ENCODE results near the gene RTN1. TPM values are rescaled to one million over a fixed set of nuclear protein-coding genes. Genes with fewer than 3 reads are reported as not detected.

Gene RTN1
- total RNA-seq, 2 experiments from 2014 or later: 0.14 TPM; not detected in 1

DNA sequence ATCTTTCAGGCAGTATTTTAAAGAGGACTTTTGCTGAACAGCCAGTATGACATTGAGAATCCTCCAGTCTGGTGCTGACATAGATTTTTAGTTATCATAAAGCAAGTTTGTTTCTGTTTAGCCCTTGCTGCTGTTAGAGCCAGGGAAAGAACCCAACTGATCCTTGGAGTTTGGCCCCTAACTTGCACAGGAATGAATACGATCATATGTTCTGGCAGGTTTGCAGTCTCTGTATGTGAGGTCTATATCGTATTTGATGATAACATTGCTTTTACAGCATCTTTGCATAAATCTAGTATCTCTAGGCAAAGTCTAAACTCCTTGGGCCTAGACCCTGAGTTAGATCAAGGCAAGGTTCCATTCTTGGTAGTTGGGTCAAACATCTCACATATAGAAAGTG, 289.7 kb downstream of the RTN1 start:
- Histone ChIP-seq H3K9me3 (ENCODE audit: control insufficient read depth in 1 of 2, insufficient read depth in 1 of 2, low read length in 2 of 2) (peaks cover 0 to 9% of the 10 kb centered on the region in 2 experiments), H3K4me1 (ENCODE audit: insufficient read depth, low read length) (peaks cover 9% of the 10 kb centered on the region), H3K27ac (ENCODE audit: low read depth in 1 of 2, low read length in 2 of 2) (no peak overlapping the region), H3K4me3 (ENCODE audit: low read length) (no peak overlapping the region), H3K27me3 (ENCODE audit: control insufficient read depth in 1 of 2, insufficient read depth in 2 of 2, low read length in 2 of 2) (peaks cover 6 to 8% of the 10 kb centered on the region in 2 experiments), H3K36me3 (ENCODE audit: insufficient read depth, low read length) (no peaks in the 10 kb centered on the region)
- intact Hi-C loops (cut with DNase I, micrococcal nuclease): no loop called here
- ATAC-seq (ENCODE audit: poor library complexity) (no peak), DNase-seq (no peak)
- H3K36me3 Mint-ChIP-seq (ENCODE audit: low read depth): no peaks in the 10 kb centered on the region
- no peak overlapping the region for H3K27ac Mint-ChIP-seq
- peaks cover 33% of the 10 kb centered on the region for H3K27me3 Mint-ChIP-seq
- TF ChIP-seq, protein P1, sequence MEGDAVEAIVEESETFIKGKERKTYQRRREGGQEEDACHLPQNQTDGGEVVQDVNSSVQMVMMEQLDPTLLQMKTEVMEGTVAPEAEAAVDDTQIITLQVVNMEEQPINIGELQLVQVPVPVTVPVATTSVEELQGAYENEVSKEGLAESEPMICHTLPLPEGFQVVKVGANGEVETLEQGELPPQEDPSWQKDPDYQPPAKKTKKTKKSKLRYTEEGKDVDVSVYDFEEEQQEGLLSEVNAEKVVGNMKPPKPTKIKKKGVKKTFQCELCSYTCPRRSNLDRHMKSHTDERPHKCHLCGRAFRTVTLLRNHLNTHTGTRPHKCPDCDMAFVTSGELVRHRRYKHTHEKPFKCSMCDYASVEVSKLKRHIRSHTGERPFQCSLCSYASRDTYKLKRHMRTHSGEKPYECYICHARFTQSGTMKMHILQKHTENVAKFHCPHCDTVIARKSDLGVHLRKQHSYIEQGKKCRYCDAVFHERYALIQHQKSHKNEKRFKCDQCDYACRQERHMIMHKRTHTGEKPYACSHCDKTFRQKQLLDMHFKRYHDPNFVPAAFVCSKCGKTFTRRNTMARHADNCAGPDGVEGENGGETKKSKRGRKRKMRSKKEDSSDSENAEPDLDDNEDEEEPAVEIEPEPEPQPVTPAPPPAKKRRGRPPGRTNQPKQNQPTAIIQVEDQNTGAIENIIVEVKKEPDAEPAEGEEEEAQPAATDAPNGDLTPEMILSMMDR (IDR thresholded peaks at IDR 0.05): no peak
- no peak overlapping the region for H3K4me3 Mint-ChIP-seq
- H3K4me1 Mint-ChIP-seq (ENCODE audit: low read depth): peaks cover 7% of the 10 kb centered on the region
- no peaks in the 10 kb centered on the region for H3K9me3 Mint-ChIP-seq
- ChIA-PET POLR2A (no interaction called here), CTCF (no interaction called here)

DNA sequence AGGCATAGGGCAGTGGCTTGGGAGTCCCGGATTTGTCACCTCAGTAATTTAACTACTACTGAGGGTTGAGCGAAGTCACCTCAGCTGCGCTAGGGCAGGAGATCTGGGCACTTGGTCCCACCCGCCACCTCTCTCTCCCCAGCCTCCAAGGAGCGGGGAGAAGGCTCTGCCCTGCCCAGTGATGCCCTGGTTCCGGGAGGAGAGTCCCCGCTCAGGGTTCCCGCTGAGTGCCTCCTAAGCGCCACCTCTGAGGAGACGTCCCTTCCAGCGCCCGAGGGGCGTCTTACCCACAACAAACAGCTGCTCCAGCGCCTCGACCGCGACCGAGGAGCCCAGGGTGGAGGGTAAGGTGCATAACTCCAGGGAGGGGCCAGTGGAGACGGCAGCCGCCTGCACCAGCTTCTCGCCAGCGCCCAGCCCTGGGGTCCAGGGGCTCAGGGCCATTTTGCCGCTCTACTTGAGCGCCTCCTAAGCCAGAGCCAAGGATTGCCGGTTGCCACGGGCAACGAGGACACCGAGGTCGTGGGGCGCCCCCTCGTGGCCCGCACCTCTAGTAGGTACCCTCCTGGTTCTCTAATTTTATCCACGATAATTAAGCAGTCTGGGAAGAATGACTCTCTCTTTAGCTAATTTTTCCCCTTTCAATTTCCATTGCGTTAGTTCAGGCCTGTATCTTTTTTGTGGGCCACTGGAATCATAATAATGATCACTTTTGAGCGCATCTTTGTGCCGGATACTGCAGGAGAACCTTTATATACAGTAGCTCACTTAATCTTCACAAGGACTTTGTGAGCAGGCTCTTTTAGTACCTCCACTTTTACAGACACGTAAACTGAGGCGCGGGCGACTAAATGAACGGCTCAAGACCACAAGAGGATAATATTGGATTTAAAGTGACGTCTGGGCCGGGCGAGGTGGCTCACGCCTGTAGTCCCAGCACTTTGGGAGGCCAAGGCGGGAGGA, 294.0 kb downstream of the RTN1 start, which contains the start of gene CCDC175:
Gene CCDC175 (minus strand): TSS at position 481 of the 963 bp plus-strand sequence. CDS start 37 bp downstream, at position 444.
- DNase-seq (peak; percentile 64 to 93 (median 78)), ATAC-seq (ENCODE audit: poor library complexity) (peak; percentile 98)
- Mint-ChIP-seq H3K4me1 (ENCODE audit: low read depth) (peaks cover 6% of the 10 kb centered on the region), H3K4me3 (peak within 1 kb of the TSS; percentile 68), H3K36me3 (ENCODE audit: low read depth) (no peaks in the 10 kb centered on the region), H3K9me3 (no peaks in the 10 kb centered on the region), H3K27me3 (peaks cover 34% of the 10 kb centered on the region), H3K27ac (no peak within 1 kb of the TSS)
- intact Hi-C loops (cut with DNase I, micrococcal nuclease): loop anchor here (1.0 to 5.0 kb wide), 2 partner anchors 69 to 449 kb away; no protein-coding TSS in a partner anchor
- Histone ChIP-seq H3K4me1 (ENCODE audit: insufficient read depth, low read length) (peaks cover 9% of the 10 kb centered on the region), H3K27me3 (ENCODE audit: control insufficient read depth in 1 of 2, insufficient read depth in 2 of 2, low read length in 2 of 2) (peaks cover 6 to 8% of the 10 kb centered on the region in 2 experiments), H3K27ac (ENCODE audit: low read depth in 1 of 2, low read length in 2 of 2) (no peak within 1 kb of the TSS), H3K36me3 (ENCODE audit: insufficient read depth, low read length) (no peaks in the 10 kb centered on the region), H3K4me3 (ENCODE audit: low read length) (peak within 1 kb of the TSS; percentile 62), H3K9me3 (ENCODE audit: control insufficient read depth in 1 of 2, insufficient read depth in 1 of 2, low read length in 2 of 2) (peaks cover 0 to 4% of the 10 kb centered on the region in 2 experiments)
- POLR2A ChIA-PET: interaction anchor here (0.9 to 1.3 kb wide), 4 partner anchors 10 to 388 kb away, joined by 3 to 5 read pairs (median 3); partner anchors contain the start of genes DAAM1, JKAMP and L3HYPDH
- TF ChIP-seq, protein P1 (IDR thresholded peaks at IDR 0.05): peak; percentile 87
- CTCF ChIA-PET: interaction anchor here (0.7 to 2.2 kb wide), 15 partner anchors 8 to 1075 kb away, joined by 3 to 10 read pairs (median 4); partner anchors contain the start of genes JKAMP and L3HYPDH

DNA sequence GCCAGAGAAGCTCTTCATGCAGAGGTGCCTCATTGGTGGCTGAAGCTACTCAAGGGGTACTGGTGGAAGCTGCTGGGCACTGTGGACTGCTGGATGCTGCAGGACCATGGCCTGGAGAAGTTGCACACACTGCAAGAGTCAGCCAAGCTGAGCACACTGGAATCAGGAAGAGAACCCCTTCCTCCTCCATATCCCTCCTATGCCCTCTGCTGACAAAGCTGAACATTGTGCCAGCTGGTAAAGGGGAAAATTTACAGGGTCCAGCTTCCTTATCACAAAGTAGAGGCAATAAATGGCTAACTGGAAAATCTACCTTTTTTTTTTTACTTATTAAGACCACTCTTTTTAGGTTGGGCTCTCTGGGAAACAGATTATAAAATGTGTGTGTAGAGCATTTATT, 300.5 kb downstream of the RTN1 start:
- ATAC-seq (ENCODE audit: poor library complexity) (no peak), DNase-seq (no peak)
- Histone ChIP-seq H3K4me3 (ENCODE audit: low read length) (no peak overlapping the region), H3K4me1 (ENCODE audit: insufficient read depth, low read length) (no peaks in the 10 kb centered on the region), H3K27ac (ENCODE audit: low read depth in 1 of 2, low read length in 2 of 2) (no peak overlapping the region), H3K36me3 (ENCODE audit: insufficient read depth, low read length) (no peaks in the 10 kb centered on the region), H3K27me3 (ENCODE audit: control insufficient read depth in 1 of 2, insufficient read depth in 2 of 2, low read length in 2 of 2) (peaks cover 0 to 15% of the 10 kb centered on the region in 2 experiments), H3K9me3 (ENCODE audit: control insufficient read depth in 1 of 2, insufficient read depth in 1 of 2, low read length in 2 of 2) (no peaks in the 10 kb centered on the region)
- Mint-ChIP-seq H3K9me3 (no peaks in the 10 kb centered on the region), H3K4me1 (ENCODE audit: low read depth) (no peaks in the 10 kb centered on the region), H3K36me3 (ENCODE audit: low read depth) (no peaks in the 10 kb centered on the region), H3K4me3 (no peak overlapping the region), H3K27me3 (peaks cover 29% of the 10 kb centered on the region), H3K27ac (no peak overlapping the region)
- TF ChIP-seq, protein P1 (IDR thresholded peaks at IDR 0.05): no peak
- POLR2A ChIA-PET: interaction anchor here (0.7 kb wide), 1 partner anchor 240 kb away, joined by 3 read pairs; no protein-coding TSS in a partner anchor
- CTCF ChIA-PET: no interaction called here
- intact Hi-C loops (cut with DNase I, micrococcal nuclease): no loop called here
